Measurements from ENCODE around the gene PRKAA1.
A peak's percentile ranks its signal among the peaks of the same experiment; 100 is the strongest.

Gene PRKAA1

DNA sequence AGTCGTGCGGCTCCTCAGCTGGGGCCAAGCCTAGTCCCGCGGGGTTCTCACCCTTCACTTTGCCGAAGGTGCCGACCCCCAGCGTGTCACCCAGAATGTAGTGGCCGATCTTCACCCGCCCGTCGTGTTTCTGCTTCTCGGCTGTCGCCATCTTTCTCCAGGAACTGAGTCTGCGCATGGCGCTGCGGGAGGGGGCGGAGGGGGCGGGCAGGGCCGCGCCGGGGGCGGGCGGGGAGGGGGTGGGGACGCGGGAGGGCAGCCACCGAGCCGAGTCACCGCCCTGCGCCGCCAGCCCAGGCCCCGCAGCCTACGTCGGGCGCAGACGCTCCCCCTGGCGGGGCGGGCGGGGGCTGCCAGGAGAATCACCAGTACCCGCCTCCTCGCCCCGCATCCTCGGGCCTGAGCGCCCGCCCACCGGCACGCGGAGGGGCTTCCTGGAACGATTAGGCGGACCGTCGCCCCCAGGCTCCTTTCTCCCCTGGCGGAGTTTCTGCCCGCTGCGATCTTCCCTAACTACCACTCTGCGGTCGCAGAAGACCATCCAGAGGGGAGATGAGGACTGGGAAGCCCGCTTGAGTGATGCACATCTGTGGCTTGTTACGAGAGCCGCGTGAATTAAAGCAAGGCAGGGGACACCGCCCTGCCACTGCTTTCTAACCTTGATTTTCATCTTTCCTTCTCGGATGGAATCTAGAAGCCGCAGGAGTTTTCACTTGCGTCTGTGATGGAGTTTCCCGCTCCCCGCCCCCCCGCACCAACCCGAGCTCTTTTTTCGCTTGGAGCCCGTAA, at the start of gene PRKAA1:
Gene PRKAA1, minus strand, starts transcription at position 363 of the 789 bp plus-strand sequence. Its CDS starts 185 bp downstream, at position 178.
- in situ Hi-C loops (cut with HindIII; ENCODE audit: low pct_ligation_motif_present, low pct_unique_long_range_greater_than_20kb, low sequenced_read_pairs): no loop called here
- peak; percentile 87 for DNase-seq

DNA sequence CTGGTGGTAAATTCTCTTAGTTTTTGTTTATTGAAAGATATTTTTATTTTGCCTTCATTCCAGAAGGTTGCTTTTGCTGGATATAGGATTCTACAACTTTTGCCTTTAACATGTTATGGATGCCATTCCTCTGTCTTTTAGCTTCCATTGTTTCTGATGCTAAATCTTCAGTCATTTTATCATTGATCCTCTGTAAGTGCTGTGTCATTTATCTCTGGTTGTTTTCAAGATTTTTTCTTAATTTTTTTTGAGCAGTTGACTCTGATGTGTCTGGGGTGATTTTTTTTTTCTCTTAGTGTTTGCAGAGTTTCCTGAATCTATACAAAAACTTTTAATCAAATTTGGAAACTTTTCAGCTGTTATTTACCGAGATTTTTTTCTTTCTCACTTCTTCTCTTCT, 49.4 kb upstream of the PRKAA1 start:
- no peak for DNase-seq
- in situ Hi-C loops (cut with HindIII; ENCODE audit: low pct_ligation_motif_present, low pct_unique_long_range_greater_than_20kb, low sequenced_read_pairs): no loop called here

DNA sequence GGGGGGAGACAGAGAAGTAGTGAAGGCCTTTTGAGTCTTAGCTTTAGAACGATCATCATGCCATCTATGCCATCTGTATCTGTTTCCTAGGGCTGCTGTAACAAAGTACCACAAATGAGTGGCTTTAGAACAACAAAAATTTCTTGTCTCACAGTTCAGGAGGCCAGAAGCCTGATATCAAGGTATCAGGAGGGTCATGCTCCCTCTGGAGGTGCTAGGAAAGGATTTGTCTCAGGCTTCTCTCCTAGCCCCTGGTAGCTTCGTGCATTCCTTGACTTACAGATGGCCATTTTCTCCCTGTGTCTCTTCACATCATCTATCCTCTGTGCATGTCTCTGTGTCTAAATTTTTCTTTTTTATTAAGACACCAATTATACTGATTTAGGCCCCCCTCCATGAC, 48.2 kb upstream of the PRKAA1 start:
- in situ Hi-C loops (cut with HindIII; ENCODE audit: low pct_ligation_motif_present, low pct_unique_long_range_greater_than_20kb, low sequenced_read_pairs): no loop called here
- DNase-seq: no peak

DNA sequence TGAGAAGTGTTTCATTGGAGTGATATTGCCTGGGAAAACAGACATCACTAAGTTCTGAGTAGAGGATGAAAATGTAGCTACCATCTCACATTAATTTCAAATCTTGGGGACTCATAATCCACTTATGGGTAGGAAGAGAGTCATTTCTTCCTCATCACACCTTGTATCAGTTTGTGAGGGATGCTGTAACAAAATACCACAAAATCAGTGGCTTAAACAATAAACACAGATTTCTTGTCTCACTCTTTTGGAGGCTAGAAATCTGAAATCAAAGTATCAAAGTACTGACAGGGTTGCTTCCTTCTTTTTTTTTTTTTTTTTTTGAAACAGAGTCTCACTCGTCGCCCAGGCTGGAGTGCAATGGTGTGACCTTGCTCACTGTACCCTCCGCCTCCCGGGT, 46.4 kb upstream of the PRKAA1 start:
- in situ Hi-C loops (cut with HindIII; ENCODE audit: low pct_ligation_motif_present, low pct_unique_long_range_greater_than_20kb, low sequenced_read_pairs): no loop called here
- no peak for DNase-seq

DNA sequence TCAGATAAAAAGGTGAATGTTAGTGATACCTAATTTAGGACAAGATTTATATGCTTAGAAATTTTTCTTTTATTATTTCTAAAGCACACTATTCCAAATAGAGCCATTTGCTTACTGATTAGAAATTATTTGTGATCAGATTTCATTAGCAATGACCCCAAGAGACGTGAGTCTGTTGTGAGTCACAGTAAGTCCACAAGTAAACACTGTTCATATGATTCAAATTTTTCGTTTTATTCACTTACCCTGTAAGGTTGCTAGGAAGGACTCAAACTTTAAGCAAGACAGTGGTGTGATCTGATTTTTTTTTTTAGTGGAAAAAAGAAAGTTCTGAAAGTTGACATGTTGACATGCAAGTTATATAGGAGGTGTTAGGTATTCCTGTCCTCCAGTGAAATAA, 44.2 kb upstream of the PRKAA1 start:
- in situ Hi-C loops (cut with HindIII; ENCODE audit: low pct_ligation_motif_present, low pct_unique_long_range_greater_than_20kb, low sequenced_read_pairs): no loop called here
- no peak for DNase-seq

DNA sequence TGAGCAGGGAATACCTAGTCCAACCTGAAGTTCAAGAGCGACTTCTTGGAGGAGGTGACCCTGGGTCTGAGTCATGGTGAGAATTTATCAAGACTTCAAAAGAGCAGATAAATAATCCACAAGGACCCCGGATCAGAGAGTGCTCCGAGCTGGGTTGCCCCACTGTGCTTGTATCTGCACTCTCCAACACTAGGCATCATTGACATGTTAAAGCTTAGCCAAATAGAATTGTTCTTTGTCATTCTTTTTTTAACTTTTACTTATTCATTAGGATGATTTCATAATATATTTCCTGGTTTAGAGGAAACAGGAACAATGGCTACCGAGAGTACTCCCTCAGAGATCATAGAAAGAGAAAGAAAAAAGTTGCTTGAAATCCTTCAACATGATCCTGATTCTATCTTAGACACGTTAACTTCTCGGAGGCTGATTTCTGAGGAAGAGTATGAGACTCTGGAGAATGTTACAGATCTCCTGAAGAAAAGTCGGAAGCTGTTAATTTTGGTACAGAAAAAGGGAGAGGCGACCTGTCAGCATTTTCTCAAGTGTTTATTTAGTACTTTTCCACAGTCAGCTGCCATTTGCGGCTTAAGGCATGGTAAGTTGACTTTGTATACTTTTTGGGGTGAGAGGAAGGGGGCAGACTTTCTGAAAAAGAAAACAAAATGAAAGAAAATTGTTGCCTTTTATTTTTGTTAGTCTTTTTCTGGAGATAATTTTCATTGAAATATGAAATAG, 43.1 kb upstream of the PRKAA1 start, which contains the start of gene CARD6:
Gene CARD6, plus strand, starts transcription at position 300 of the 738 bp plus-strand sequence. Its CDS starts 16 bp downstream, at position 316.
- in situ Hi-C loops (cut with HindIII; ENCODE audit: low pct_ligation_motif_present, low pct_unique_long_range_greater_than_20kb, low sequenced_read_pairs): no loop called here
- no peak for DNase-seq

DNA sequence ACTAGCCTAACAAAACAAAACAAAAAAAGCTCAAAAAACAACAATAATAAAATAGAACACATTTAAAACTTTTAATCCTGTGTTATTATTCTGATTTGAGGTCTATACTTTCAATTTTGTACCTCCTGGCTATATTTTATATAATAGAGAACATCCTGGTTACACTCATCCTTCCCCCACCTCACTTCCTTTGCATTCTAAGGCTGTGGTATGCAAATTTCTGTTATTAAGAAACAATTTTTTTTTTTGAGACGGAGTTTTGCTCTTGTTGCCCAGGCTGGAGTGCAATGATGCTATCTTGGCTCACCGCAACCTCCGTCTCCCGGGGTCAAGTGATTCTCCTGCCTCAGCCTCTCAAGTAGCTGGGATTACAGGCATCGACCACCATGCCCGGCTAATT, 39.9 kb upstream of the PRKAA1 start:
- in situ Hi-C loops (cut with HindIII; ENCODE audit: low pct_ligation_motif_present, low pct_unique_long_range_greater_than_20kb, low sequenced_read_pairs): no loop called here
- no peak for DNase-seq

DNA sequence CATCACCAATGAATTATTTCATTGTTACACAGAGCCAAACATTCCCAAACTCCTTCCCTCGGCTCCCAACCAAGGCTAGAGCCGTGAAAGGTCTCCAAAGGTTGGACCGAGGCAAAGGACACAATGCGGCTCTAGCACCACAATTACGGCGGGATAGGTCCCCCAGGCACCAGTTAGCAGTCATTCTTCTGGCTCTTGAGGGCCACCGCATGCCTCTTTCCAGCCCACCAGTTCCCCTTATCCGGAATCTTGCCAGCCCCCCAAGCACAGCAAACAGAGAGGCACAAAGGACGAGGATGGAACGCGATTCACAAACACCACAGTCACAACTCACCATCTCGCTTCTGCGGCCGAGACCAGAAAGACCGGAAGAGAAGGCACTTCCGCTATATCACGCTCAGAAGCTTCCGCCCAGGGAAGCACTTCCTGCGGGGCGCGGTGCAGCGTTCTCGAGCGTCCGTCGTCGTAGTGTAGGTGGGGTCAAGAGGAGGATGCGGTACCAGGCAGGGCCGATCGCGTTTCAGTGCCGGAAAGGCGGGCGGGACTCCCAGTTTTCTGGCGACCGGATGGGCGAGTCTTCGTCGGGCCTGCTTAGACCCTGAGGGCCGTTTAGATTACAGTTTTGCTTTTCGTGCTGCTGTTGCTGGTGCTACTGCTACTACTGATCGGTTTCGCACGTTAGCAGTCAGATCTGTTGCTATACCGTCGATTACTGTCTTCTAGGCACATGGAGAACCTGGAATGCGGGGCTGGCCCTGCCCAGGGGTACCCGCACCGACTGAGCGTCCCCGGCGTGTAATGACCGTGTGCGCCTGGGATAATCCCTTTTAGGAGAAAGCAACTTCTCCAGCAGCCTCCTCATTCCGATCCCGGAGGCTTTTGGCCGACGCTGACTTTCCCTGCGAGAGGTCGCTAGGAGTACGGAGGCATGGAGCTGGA, 36.9 kb upstream of the PRKAA1 start, which contains the start of gene RPL37:
Gene RPL37, minus strand, starts transcription at position 374 of the 939 bp plus-strand sequence. Its CDS starts 37 bp downstream, at position 337.
- peak; percentile 93 for DNase-seq
- in situ Hi-C loops (cut with HindIII; ENCODE audit: low pct_ligation_motif_present, low pct_unique_long_range_greater_than_20kb, low sequenced_read_pairs): no loop called here

DNA sequence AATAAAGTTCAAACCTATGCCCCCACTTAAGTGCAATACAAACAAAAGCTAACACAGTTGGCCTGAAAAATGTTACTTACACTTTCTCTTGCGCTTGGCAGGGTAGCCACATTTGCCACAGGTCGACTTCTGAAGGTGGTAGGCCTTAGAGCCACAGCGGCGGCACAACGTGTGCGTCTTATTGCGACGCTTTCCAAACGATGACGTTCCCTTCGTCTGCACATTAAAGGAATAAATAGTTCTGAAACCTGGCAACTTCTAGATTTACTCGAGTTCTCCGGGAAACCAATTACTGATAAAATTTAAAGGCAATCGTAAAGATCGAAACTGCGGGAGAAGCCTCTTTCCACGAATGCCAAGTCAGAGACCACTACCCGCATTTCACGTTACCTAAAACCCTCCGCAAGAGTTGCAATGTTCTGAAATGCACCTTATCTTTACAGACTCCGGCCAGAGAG, 36.2 kb upstream of the PRKAA1 start:
- DNase-seq: peak; percentile 8

DNA sequence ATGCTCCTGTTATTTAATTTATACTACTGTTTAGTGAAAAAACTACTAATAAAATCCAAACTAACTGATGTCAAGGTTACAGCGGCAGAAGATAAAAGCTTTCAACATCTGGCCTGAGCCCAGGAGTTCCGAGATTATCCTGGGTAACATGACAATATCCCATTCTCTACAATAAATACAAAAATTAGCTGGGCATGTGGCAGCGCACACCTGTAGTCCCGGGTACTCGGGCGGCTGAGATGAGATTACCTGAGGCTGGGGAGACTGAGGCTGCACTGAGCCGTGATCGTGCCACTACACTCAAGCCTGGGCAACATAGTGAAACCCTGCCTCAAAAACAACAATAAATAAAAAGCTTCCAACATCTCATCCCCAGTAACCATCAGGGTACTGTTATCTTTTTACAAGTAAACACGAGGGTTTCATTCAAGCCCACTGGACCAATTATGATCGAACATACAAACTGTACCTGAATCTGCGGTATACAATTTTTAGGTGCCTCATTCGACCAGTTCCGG, 35.6 kb upstream of the PRKAA1 start:
- in situ Hi-C loops (cut with HindIII; ENCODE audit: low pct_ligation_motif_present, low pct_unique_long_range_greater_than_20kb, low sequenced_read_pairs): no loop called here

More for the DNA sequence above, 36.2 kb upstream of the PRKAA1 start:
- in situ Hi-C loops (cut with HindIII; ENCODE audit: low pct_ligation_motif_present, low pct_unique_long_range_greater_than_20kb, low sequenced_read_pairs): no loop called here

DNA sequence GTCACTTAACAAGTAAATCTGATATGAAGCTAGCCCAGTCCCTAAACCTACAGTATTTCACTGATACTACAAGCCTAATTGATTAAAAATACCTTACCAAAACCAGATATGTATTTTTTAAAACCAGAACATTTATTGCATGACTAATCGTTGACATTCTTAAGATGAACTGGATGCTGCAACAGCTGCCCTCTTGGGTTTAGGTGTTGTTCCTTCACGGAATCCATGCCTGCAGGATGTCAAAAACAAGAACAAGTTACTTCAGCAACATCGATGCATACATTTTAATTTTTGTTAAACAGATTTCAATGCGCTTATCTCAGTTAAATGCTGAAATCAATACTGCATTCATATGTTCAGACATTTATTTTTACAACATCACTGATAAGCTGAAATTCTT, 34.2 kb upstream of the PRKAA1 start:
- in situ Hi-C loops (cut with HindIII; ENCODE audit: low pct_ligation_motif_present, low pct_unique_long_range_greater_than_20kb, low sequenced_read_pairs): no loop called here

More for the DNA sequence above, 35.6 kb upstream of the PRKAA1 start:
- no peak for DNase-seq

DNA sequence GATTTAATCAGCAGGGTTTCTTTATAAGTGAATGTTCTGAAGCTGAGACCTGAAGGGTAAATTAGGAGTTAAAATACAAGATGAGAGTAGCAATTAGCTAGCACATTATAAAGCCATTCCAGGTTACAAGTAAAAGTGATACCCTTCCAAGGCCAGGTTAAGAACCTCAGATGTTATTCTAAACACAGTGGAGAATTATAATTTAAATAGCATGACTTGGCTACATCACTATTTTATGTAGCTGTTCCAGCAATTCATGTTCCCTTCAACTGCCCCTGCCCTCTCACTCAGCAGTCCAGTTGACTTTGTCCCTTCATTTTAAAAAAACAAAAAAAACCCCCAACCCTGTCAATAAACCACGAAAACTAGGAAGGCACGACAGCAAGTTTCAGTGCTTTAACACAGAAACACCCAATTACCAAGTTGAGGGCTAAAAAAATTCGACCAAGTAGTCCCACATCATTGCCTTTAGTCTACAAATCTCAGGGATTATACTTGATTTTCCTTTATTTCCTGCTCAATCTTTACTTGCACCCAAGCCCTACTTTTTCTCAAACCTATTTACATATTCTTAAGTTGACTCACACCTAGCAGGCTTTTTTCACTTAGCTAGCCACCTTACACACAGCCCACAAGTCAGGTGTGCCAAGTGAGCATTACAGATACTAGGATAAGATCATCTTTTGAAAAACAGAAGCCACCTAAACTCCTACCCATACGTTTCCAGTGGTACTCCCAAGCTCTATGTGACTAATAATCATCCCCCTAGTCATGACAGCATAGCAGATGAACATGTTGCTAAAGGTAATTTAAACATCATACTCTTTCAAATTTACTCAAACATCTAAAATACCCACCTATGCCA, 33.4 kb upstream of the PRKAA1 start:
- in situ Hi-C loops (cut with HindIII; ENCODE audit: low pct_ligation_motif_present, low pct_unique_long_range_greater_than_20kb, low sequenced_read_pairs): no loop called here
- DNase-seq: no peak

More for the DNA sequence above, 34.2 kb upstream of the PRKAA1 start:
- DNase-seq: no peak

DNA sequence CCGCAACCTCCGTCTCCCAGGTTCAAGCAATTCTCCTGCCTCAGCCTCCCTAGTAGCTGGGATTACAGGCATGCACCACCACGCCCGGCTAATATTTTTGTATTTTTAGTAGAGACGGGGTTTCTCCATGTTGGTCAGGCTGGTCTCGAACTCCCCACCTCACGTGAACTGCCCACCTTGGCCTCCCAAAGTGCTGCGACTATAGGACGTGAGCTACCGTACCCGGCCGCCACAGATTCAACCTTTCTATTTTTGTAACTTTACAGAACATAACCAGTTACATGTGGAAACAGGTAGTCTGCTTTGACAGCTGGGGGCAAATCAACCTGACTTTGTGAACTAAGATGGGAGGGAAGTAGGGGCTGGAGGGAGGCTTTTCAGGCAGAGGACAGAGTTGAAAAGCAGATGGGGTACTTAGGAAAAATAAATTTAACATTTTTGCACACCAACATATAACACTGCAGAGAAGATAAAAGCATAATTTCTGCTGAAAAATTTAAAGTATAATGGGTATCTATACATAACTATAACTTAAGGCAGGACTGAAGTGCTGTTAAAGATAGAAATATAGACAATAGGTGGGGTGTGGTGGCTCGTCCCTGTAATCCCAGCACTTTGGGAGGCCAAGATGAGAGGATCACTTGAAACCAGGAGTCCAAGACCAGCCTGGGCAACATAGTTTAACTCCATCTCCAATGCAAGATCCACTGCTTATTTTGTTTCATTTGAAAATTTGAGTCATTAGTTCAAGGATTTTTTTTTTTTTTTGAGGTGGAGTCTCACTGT, 31.8 kb upstream of the PRKAA1 start:
- in situ Hi-C loops (cut with HindIII; ENCODE audit: low pct_ligation_motif_present, low pct_unique_long_range_greater_than_20kb, low sequenced_read_pairs): no loop called here
- DNase-seq: no peak

DNA sequence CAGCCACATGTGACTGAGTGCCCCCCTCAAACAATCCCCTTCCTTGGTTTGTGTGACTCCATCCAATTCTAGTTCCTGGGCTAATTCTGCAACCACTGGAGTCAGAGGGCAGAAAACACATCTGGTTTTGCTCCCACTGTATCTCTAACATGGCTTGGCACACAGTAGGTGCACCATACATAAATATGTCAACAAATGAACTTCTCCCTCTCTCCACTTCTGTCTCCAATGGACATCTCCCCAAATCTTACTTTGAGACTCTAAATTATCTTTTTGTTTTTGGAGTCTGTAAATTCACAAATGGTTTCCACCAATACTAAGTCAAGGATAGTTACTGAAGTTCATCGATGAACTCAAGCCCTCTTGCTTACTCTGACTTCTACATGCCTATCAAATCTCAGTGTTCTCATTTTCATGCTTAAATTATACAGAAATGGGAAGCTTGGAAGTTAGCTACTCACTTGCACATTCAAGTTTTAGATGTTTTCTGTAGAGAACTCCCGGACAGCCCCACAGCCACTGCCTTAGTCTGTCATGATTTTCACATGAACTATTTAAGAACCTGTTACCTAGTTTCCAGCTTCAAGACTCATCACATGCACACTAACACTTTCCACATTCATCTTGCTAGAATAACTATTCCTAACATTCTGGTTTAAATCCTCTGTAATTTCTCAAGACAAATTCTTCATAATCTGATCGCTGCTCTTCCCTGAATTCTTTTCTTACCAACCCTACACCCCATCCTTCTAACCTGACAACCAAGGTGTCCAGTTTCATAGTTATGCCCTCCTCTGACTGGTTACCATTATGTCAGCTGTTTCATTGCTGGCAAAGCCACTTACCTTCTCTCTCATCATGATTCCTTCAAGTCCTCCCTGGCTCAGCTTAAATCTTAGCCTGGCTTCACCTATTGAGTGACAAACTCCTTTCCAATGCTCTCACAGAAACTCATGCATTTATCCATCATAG, 30.8 kb upstream of the PRKAA1 start:
- in situ Hi-C loops (cut with HindIII; ENCODE audit: low pct_ligation_motif_present, low pct_unique_long_range_greater_than_20kb, low sequenced_read_pairs): no loop called here

DNA sequence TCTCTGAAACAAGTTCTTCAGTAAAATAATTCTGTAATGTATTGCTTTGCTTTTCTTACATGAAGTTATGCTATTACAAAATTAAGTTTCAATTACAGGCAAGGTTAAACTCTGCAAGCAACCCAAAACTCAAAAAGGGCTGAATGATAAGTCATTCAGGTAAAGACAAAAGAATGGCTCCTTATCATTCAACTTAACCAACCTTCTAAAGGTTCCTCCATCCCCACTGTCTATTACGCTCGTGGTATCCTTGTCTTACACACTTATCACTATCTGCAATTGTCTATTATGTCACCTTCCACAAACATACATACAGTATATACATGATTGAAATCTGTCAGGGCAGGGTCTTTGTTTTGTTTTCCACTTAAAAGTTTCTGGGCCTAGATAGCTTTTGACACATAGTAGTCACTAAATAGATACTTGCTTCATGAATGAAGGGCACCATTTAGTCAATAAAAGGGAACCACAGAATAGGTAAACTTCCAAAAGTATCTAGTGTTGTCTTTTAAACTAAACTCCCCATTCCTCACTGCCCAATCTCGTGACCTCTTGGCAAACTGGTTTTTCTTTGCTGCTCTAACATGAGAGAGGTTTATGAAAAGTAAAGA, 30.0 kb upstream of the PRKAA1 start:
- in situ Hi-C loops (cut with HindIII; ENCODE audit: low pct_ligation_motif_present, low pct_unique_long_range_greater_than_20kb, low sequenced_read_pairs): no loop called here
- DNase-seq: no peak

More for the DNA sequence above, 30.8 kb upstream of the PRKAA1 start:
- no peak for DNase-seq

All from ACHN (cell line).